HuH-7.5 (cell line): Measurements from ENCODE around the gene MED12L.
"Not testable (repeated sequence)": the region's sequence is repeated elsewhere in the genome, so short reads cannot be mapped to it uniquely, and the experiment has no call there.

ENCODE experiments used
- DNase-seq: peaks from one replicate; pipeline ENCODE4 v3.0.0; 2011; ENCODE audit warnings: low spot score

Gene MED12L

DNA sequence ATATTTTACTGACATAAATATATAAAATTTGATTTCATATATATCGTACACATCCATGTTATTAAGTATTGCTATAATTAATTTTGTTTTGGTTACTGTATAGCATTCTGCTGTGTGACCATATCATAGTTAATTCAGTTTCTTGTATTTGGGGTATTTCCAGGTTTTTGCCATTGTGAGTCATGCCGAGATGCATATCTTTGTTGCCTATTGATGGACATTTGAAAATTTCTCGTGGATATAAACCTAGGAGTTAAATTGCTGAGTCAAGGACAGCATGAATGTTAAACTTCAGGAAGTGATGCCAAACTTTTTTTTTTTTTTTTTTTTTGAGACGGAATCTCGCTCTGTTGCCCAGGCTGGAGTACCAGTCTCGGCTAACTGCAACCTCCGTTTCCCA is 151.3 kb downstream of the MED12L start:
- DNase-seq: no peak

- not testable (repeated sequence) for DNase-seq
These were observed 156.5 kb downstream of the MED12L start for GRCh38 chr3:151242006-151242405.

DNA sequence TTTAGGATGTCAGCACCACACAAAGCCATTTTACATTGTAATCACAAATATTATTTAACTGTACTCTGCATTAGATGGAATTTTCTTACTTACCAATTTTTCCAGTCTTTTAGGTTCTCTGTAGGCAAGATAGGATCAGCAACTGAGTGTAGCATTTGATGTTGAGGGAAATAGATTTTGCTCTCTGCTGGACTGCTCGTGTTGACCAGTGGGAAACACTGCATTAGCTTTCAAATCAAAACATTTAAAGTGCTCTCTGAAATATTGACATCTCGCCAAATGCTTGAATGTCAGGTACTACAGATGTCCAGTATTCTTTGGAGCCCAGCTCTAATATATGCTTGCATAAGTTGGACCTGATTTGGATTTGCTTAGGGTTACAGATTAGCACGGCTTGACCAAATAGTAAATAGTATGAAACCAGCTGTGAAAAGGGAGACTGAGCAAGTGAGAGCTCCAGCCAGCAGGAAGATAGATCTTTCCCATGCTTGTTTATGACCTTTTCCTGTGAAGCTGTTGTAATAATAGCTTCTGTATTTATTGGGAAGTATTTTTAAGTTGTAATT is 163.4 kb downstream of the MED12L start:
- DNase-seq: no peak

- DNase-seq: no peak
These were observed 171.3 kb downstream of the MED12L start for GRCh38 chr3:151256749-151257148.

DNA sequence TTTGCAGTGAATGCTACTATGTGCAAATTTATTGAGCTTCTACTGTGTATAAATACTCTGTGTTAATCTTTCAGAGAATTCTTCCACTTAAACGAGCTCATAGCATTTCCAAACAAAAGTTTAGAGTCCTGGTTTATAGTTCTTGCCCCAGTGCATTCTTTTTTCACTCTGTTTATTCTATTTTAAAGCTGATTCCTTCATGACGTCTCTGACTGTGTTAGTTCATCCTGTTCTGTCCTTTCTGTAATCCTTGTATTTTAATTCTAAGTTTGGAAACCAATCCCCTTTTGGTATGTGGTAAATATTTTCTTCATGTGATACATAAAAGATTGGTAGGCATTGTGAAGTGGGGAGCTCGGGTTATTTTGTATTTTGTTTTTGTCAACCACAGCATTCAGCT is 174.2 kb downstream of the MED12L start:
- no peak for DNase-seq

DNA sequence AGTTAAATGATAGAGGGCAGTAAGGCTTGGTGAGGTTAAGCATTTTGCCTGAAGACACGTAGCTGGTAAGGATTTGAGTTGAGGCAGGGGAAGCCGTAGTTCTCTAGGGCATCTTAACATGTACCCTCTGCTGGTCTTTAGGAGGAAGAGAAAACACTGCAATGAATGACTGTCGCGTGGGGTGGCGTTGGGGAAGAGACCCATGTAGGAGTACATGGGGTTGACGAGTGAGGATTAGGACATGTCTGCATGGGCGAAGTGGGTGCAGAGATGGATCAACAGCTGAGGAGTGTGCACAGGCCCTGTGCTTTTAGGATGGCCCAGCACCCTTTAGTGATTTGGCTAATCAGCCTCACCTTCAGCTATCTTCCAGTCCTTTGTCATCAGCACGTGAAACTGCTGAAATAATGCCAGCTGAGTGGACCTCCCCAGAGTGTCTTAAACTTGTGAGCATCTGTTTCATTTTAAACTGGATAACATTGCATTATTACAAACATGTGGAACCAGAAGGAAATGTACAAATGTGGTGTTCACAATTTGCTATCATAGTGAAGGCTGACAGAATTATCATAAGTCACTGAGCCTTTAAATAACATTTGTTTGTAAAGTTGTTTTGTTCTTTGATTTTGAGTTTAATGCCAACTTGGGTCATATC is 177.5 kb downstream of the MED12L start:
- DNase-seq: no peak

GRCh38 chr3:151264605-151265004 is 179.1 kb downstream of the MED12L start:
- DNase-seq: no peak

DNA sequence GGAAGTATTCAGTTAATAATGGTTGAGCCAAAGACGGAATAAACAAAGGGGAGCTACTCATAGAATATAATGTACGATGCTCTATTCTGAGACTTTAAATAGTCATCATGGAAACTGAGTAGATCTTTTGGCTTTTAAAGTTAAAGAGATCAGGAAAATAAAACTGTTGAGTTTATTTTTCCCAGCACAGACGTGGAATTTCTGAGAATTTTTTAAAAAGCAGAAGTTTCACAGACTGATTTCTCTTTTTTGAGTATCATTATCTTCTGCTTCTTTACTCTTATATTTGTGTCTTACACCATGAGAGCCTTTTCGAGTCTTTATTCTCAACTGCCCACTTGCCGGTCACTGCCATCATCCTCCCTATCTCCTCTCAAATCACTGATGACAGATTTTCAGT is 179.7 kb downstream of the MED12L start:
- no peak for DNase-seq

DNA sequence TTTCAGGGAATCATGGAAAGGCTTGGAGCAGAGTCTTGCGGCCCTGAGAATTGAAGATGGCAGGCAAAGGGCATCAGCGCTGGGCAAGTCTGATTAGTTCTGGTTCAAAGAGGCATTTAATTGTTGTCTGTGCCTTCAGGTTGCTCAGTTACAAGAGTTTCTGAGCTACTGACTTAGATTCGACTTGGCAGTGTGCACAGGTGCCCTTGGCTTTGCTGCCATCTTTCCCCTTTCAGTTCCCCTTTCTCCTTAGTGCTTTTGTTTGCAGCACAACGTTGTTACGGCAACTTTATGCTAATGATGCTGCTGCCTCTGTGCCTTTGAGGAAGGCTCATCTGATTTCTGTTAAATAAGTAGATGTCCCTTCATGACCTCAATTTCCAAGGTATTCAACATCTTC is 180.4 kb downstream of the MED12L start:
- DNase-seq: no peak

DNA sequence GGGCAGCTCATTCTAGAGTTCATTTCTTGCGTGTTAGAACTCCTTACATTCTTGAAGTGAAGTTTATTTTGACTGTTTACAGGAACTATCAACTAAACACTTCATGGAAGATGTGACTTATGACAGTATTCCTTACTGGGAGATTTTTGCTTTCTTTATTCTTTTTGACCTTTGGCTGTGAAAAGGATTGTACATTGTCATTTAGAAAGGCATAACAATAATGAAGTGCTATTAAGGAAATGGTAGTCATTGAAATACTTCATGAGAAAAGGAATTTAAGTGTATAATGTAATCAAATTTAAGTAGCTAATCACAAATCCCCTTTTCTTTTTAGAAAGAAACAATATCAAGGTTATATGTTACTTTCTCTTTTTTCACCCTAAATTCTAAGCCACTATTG is 181.6 kb downstream of the MED12L start:
- no peak for DNase-seq

DNA sequence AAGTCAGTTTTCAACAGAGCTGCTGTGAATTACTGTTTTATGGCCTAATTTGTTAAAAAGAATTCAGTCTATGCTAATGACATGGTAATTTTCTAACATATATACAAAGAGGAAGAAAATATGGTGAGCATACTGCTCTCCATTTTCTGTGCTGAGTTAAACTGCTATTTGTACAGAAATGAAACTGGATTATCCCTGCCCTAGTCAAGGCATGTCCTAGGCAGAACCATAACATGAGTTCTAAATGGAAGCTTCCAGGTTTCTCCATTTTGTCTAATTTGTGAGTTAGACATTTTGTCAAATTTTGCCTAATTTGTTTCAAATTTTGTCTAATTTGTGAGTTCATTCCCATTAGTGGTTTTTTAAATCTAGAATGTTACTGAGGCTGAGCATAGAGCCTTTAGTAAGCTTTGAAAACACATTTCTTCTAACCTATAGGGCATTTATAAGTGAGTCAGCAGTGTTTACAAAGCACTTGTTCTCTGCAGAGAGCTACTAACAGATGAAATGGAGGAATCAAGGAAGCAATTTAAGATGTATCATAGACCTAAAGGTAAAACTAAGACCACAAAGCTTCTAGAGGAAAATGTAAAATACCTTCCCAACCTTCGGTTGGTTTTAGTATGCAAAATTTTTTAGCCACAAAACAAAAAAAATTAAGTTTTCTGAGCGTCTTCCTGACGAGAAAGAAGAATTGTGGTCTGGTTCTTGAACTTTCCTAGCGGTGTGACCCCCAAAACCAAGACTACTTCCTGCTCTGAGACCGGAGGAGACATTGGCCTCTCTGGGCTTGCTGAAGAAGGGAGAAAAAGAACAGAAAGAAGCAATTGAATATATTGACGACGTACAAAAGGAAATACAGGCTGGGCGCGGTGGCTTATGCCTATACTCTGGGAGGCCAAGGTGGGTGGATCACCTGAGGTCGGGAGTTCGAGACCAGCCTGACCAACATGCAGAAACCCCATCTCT is 183.1 kb downstream of the MED12L start:
- no peak for DNase-seq

DNA sequence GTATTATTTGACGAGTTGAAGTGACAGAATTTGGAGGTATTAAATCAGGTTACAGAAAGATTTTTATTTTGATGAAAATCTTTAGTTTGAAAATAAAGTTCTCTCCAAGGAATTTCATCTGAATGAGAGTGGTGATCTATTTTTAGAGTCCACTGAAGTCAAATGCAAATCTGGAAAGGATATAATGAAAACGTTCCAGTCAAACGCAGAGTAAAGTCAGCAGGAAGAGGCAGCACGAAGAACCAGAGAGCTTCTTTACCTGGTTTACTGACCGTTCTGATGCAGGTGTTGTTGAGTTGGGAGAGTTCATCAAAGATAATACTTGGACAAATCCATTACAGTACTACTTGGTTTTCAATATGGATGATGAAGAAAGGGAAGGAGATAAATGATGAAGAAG is 184.2 kb downstream of the MED12L start:
- no peak for DNase-seq

DNA sequence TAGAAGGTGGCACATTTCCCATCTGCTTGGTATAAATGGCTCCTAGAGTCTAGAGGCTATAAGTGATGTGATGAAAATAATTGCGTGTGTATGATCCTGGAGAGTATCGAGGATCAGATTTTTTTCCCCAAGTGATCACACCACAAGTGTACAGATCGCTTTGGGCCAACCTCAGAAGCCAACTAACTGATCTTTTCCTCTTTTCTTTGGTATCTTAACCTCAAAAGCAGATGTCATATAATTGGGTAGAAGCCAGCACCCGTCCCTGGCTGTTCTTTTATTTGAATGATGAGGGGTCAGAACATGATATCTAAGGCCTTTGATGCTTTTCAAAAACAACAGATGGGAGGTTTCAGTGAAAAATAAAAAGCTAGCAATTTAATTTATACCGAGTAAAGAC is 189.6 kb downstream of the MED12L start:
- DNase-seq: no peak

- no peak for DNase-seq
These were observed 190.7 kb downstream of the MED12L start for GRCh38 chr3:151276038-151276686.

DNA sequence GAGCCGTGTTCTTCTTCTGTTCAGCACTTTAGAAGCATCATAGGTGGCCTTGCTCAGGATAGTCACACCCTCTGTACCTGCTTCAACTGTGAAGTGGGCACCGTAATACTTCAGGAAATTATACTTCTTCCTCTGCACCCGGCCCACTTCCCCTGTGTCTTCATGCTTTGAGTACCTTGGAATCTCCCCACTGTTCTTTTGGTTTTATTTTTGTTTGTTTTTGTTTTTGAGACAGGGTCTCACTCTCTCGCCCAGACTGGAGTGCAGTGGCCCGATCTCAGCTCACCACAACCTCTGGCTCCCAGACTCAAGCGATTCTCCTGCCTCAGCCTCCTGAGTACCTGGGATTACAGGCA is 191.2 kb downstream of the MED12L start:
- no peak for DNase-seq

GRCh38 chr3:151278230-151278629 is 192.8 kb downstream of the MED12L start, which contains the start of gene P2RY14:
Gene P2RY14, minus strand, starts transcription at chr3:151278542. Its CDS starts 64,226 bp downstream, at chr3:151214316.
- DNase-seq: no peak

- no peak for DNase-seq
These were observed 196.3 kb downstream of the MED12L start for GRCh38 chr3:151281671-151282324.

DNA sequence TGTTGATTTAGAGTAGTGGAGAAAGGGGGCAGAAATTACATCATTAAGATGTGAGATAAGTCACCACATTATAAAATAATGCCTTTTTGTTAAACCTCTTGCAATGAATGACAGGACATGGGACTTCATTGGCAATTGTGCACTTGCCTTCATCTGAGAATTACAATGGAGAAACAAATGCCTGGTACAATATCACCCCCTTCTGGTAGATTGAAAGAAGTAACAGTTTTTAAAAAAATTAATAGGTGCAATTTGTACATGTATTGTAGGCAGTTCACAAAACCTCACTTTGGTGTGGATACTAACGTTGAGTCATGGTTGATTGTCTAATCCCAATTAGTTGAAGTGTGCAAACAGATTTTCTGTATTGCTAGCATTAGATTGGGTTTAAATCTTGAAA is 197.5 kb downstream of the MED12L start:
- peak; percentile 25 for DNase-seq

DNA sequence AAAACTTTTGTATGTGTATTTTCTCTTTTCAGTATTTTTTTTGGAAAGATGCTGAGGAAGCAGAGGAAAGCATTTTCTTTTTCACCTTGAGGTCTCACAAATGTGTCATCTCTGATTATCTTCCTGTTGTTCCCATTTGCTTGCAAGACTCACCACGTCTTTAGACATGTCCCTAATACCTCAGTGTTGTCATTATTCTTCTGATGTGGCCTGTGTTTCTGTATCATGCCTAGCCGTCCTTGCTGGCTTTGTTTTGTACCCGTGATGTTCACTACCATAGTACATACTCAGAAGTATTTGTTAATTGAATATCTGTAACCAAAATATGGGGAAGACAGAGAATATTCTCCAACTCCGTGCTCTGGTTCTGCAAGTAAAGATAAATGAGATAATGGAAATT is 197.9 kb downstream of the MED12L start:
- no peak for DNase-seq

- DNase-seq: no peak
These were observed 198.5 kb downstream of the MED12L start for GRCh38 chr3:151283907-151284461.

DNA sequence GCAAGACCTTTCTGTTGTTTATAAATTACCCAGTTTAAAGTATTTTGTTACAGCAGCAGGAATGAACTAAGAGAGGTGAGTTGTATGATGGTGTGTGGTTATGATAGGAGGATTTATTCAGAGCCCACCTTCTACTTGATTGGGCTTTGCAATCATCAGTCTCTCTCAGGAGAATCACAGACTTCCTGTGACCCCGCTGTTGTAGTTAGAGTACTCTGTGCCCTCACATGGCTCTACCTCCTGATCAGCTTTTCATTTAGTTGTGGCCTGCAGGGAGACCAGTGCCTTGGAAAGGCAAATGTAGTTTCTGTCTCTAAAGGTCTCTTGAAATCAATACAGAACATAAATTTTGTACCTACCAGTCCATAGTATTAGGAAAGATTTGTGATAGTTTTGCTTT is 200.5 kb downstream of the MED12L start:
- no peak for DNase-seq

DNA sequence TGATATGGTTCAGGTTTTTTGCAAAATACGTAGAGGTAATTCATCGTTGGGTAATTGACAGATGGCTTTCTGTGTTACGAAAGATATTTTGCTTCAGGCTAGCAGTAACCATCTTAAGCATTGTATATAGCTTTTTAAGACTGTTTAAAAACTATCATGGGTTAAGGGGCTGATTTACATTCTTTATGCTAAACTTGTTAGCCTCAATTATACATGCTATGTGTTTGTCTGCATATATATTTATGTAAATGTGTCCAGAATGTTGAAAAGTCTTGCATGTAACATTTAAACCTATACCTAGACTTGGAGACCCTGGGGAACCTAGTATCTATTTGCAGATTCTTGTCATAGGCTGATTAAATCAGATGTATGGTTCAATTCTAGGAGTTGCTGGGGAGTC is 204.0 kb downstream of the MED12L start:
- DNase-seq: no peak
